Skeletal muscle satellite cell (primary cell): ENCODE measurements around the gene SLC18A3. TPM values are rescaled to one million over a fixed set of nuclear protein-coding genes. Genes with fewer than 3 reads are reported as not detected.
A peak's percentile ranks its signal among the peaks of the same experiment; 100 is the strongest.

Experiments
- H3K27me3 ChIP-seq: 2 replicates; pipeline ENCODE4 v1.7.0; 2013; ENCODE audit warnings: low read length; ENCODE audit not compliant: control insufficient read depth, insufficient read depth
- H3K36me3 ChIP-seq: 2 replicates; pipeline ENCODE4 v1.7.0; 2013; ENCODE audit warnings: mild to moderate bottlenecking, control low read depth, low read length; ENCODE audit not compliant: insufficient read depth
- H3K4me1 ChIP-seq: 2 replicates; pipeline ENCODE4 v1.7.0; 2013; ENCODE audit warnings: low read length; ENCODE audit not compliant: control insufficient read depth, insufficient read depth
- H3K4me2 ChIP-seq: 2 replicates; pipeline ENCODE4 v1.7.0; 2013; ENCODE audit warnings: mild to moderate bottlenecking, low read length
- H3K4me3 ChIP-seq: 2 replicates; pipeline ENCODE4 v1.7.0; 2013; ENCODE audit warnings: low read length
- H3K9ac ChIP-seq: 2 replicates; pipeline ENCODE4 v1.7.0; 2013; ENCODE audit warnings: mild to moderate bottlenecking, low read depth, low read length, moderate library complexity
- H3K9me3 ChIP-seq: replicated peaks from 2 replicates; pipeline ENCODE4 v1.7.0; 2013; ENCODE audit warnings: mild to moderate bottlenecking, control low read depth, low read length
- total RNA-seq: library from RNA; depleted of rRNA; stranded (reverse); fragments of >200 nt; gene quantifications from 2 replicates; pipeline ENCODE4 v1.2.3, GENCODE V29; 2012; rRNA removed

The SLC18A3 gene
- not detected in 2 replicates for total RNA-seq

GRCh38 chr10:49610114-49610457 is at the start of gene SLC18A3:
Gene SLC18A3 (plus strand): TSS chr10:49610310. CDS start chr10:49610741, 431 bp downstream.
- Histone ChIP-seq H3K4me2 (peak within 1 kb of the TSS; percentile 65), H3K4me3 (no peak within 1 kb of the TSS), H3K36me3 (no peaks in the 10 kb centered on the region), H3K4me1 (no peaks in the 10 kb centered on the region), H3K27me3 (peaks cover 84% of the 10 kb centered on the region), H3K9ac (no peak within 1 kb of the TSS), H3K9me3 (peaks cover 5% of the 10 kb centered on the region)

DNA sequence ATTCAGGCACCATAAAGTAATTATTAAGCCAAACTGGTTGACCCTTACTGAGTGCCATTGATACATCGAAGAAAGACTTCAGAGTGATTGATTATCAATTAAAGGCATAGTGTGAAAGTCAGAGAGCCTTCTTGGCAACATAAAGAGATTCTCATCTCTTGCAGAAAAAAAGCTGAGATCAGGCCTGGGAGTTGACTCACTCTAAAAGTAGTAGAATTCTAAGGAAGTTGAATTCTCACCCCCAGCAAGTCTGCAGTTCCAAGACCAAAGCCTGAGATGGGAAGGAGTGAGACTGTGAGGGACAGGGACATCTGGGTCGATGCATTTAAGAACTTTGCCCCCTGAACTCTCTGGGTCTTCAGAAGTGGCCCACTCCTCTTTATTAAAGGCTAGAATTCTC is 49.6 kb upstream of the SLC18A3 start:
- peaks cover 58% of the 10 kb centered on the region for H3K4me1 ChIP-seq
- H3K27me3 ChIP-seq = no peaks in the 10 kb centered on the region

DNA sequence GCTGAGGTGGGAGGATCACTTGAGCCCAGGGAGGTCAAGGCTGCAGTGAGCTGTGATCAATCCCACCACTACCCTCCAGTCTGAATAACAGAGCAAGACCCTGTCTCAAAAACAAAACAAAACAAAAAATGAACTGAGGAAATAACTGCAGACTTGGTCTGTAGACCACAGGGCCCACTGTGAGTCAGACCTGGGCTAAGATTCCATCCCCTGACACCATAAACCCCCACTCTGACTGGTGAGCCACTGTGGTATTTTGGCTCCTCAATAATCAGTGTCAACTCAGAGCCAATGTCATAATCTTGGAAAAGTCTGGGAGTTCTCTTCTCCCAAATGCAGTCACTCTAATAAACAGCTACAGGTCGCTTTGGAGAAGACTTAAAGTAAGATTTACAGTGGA is 47.2 kb upstream of the SLC18A3 start:
- H3K4me3 ChIP-seq = no peak overlapping the region
- peak overlapping the region; percentile 2 for H3K4me2 ChIP-seq
- H3K4me1 ChIP-seq = peaks cover 49% of the 10 kb centered on the region

More for the DNA sequence above, 49.6 kb upstream of the SLC18A3 start:
- Histone ChIP-seq H3K36me3 (no peaks in the 10 kb centered on the region), H3K4me2 (no peak overlapping the region), H3K4me3 (no peak overlapping the region), H3K9ac (no peak overlapping the region), H3K9me3 (no peaks in the 10 kb centered on the region)

GRCh38 chr10:49564461-49565009 is 45.6 kb upstream of the SLC18A3 start:
- Histone ChIP-seq H3K36me3 (no peaks in the 10 kb centered on the region), H3K4me1 (peaks cover 60% of the 10 kb centered on the region), H3K27me3 (no peaks in the 10 kb centered on the region), H3K9me3 (no peaks in the 10 kb centered on the region), H3K9ac (no peak overlapping the region), H3K4me3 (no peak overlapping the region), H3K4me2 (no peak overlapping the region)

More for the DNA sequence above, 47.2 kb upstream of the SLC18A3 start:
- Histone ChIP-seq H3K9ac (no peak overlapping the region), H3K36me3 (no peaks in the 10 kb centered on the region), H3K9me3 (no peaks in the 10 kb centered on the region), H3K27me3 (no peaks in the 10 kb centered on the region)

GRCh38 chr10:49567810-49568209 is 42.3 kb upstream of the SLC18A3 start:
- Histone ChIP-seq H3K4me1 (peaks cover 61% of the 10 kb centered on the region), H3K4me3 (peak overlapping the region; percentile 14), H3K36me3 (no peaks in the 10 kb centered on the region), H3K9ac (peak overlapping the region; percentile 54), H3K9me3 (peaks cover 4% of the 10 kb centered on the region), H3K27me3 (no peaks in the 10 kb centered on the region), H3K4me2 (peak overlapping the region; percentile 32)

GRCh38 chr10:49568235-49568634 is 41.9 kb upstream of the SLC18A3 start:
- H3K9ac ChIP-seq = peak overlapping the region; percentile 58

DNA sequence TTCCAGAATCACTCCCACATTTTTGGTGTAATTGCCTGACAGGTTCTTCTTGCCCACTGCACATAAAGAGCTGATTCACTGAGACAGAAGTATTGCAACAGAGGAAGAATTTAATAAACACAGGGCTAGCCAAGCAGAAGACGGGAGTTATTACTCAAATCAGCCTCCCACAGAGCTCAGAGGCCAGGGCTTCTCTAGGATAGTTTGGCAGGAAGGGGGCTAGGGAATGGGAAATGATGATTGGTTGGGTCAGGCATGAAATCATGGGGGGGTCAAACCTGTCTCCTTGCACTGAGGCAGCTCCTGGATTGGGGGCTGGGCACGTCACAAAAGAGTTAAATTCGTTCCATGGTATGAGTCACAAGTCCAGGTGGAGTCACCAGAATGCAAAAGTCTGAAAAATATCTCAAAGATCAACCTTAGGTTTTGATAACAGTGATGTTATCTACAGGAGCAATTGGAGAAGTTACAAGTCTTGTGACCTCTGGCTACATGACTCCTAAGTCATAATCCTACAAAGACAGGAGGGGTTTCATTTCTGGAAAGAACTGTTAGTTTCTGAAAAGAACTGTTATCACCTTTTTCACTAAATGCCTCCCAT is 41.0 kb upstream of the SLC18A3 start:
- H3K36me3 ChIP-seq = no peaks in the 10 kb centered on the region
- H3K27me3 ChIP-seq = no peaks in the 10 kb centered on the region
- H3K4me3 ChIP-seq = no peak overlapping the region
- H3K4me1 ChIP-seq = peaks cover 59% of the 10 kb centered on the region
- no peak overlapping the region for H3K9ac ChIP-seq
- peak overlapping the region; percentile 32 for H3K4me2 ChIP-seq
- H3K9me3 ChIP-seq = peaks cover 4% of the 10 kb centered on the region

More at GRCh38 chr10:49568235-49568634, 41.9 kb upstream of the SLC18A3 start:
- Histone ChIP-seq H3K9me3 (peaks cover 4% of the 10 kb centered on the region), H3K4me2 (peak overlapping the region; percentile 32), H3K36me3 (no peaks in the 10 kb centered on the region), H3K4me1 (peaks cover 60% of the 10 kb centered on the region), H3K27me3 (no peaks in the 10 kb centered on the region), H3K4me3 (peak overlapping the region; percentile 14)

GRCh38 chr10:49571388-49571787 is 38.7 kb upstream of the SLC18A3 start:
- no peak overlapping the region for H3K4me2 ChIP-seq
- H3K27me3 ChIP-seq = no peaks in the 10 kb centered on the region
- H3K4me3 ChIP-seq = no peak overlapping the region

DNA sequence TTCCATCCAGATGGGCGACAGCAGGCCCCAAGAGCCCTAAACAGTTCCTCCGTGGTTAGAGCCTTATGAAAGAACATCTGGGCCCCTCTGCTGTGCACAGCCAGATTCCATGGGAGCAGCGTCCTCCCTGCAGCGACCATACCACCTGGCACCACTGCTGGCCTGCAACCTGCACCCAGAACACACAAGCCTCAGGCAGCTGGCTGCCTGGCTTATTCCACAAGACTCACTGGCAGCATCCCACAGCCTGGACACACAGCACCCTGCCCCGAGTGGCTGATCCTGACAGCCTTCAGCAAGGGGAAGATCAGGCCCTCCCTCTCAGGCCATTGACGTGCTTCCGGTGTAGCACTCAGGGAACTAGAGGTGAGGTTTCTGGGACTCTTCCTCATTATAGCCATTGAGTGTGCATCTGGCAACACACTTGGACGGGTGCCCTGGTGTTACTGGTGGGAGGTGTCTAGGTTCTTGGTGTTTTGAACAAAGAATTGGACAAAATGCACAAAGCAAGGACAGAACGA is 37.5 kb upstream of the SLC18A3 start:
- no peaks in the 10 kb centered on the region for H3K27me3 ChIP-seq
- no peak overlapping the region for H3K9ac ChIP-seq
- peaks cover 4% of the 10 kb centered on the region for H3K9me3 ChIP-seq
- no peak overlapping the region for H3K4me3 ChIP-seq
- H3K36me3 ChIP-seq = no peaks in the 10 kb centered on the region
- no peak overlapping the region for H3K4me2 ChIP-seq
- H3K4me1 ChIP-seq = peaks cover 46% of the 10 kb centered on the region

More at GRCh38 chr10:49571388-49571787, 38.7 kb upstream of the SLC18A3 start:
- peaks cover 46% of the 10 kb centered on the region for H3K4me1 ChIP-seq
- no peaks in the 10 kb centered on the region for H3K36me3 ChIP-seq
- peaks cover 4% of the 10 kb centered on the region for H3K9me3 ChIP-seq
- no peak overlapping the region for H3K9ac ChIP-seq

DNA sequence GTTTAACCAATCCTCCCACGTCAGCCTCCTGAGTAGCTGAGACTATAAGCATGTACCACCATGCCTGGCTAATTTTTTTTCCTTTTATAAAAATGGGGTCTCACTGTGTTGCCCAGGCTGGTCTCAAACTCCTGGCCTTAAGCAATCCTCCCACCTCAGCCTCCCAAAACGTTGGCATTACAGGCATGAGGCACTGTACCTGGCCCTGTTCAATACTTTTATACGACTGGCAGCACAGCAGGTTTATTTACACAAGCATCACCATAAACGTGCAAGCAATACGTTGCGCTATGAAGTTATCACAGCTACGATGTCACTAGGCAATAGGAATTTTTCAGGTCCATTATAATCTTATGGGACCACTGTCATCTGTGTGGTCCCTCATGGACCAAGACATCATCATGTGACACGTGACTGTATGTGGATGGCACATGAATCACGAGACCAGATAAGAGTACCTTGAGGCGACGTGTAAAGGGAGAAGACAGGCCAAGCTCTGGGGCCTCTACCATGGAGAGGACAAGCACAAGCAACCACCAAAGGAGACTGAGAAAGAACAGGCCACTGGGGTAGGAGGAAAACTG is 34.5 kb upstream of the SLC18A3 start:
- Histone ChIP-seq H3K4me1 (peaks cover 27% of the 10 kb centered on the region), H3K4me3 (no peak overlapping the region), H3K4me2 (no peak overlapping the region), H3K9me3 (peaks cover 2% of the 10 kb centered on the region), H3K36me3 (no peaks in the 10 kb centered on the region), H3K27me3 (no peaks in the 10 kb centered on the region), H3K9ac (no peak overlapping the region)

- no peaks in the 10 kb centered on the region for H3K27me3 ChIP-seq
- peaks cover 13% of the 10 kb centered on the region for H3K4me1 ChIP-seq
- H3K36me3 ChIP-seq = no peaks in the 10 kb centered on the region
- no peak overlapping the region for H3K9ac ChIP-seq
- no peaks in the 10 kb centered on the region for H3K9me3 ChIP-seq
- H3K4me3 ChIP-seq = no peak overlapping the region
- H3K4me2 ChIP-seq = no peak overlapping the region
Observed at GRCh38 chr10:49577182-49577925, 32.8 kb upstream of the SLC18A3 start.
